PC-3 (cell line): ENCODE results near the gene KRT24.

ENCODE experiments used
- EZH2 ChIP-seq: fragments of 300-600 bp; sonication (generic); IDR thresholded peaks from one replicate; pipeline ENCODE4 v1.6.1; 2017; ENCODE audit warnings: antibody characterized with exemption, mild to moderate bottlenecking, low read length; ENCODE audit not compliant: unreplicated experiment
- TF ChIP-seq, protein P1 (sequence below): fragments of 300-600 bp; sonication (generic); conservative IDR thresholded peaks from 2 replicates; pipeline ENCODE4 v1.5.1; 2017; ENCODE audit warnings: antibody characterized with exemption, low read depth, mild to moderate bottlenecking, low read length

DNA sequence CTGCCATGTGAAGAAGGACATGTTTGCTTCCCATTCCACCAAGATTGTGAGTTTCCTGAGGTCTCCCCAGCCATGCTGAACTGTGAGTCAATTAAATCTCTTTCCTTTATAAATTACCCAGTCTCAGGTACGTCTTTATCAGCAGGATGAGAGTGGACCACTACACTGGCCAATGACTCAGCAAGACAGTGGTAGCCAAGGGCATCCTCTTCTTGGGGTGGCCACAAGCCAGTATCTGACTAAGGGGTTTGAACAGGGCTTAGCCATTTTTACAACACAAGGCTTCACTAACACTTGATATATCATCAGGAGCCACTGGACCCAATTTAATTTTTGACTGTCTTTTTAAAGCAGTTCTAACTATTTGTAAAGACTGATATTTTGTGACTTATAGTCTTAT, 21.1 kb upstream of the KRT24 start:
- TF ChIP-seq, protein P1, sequence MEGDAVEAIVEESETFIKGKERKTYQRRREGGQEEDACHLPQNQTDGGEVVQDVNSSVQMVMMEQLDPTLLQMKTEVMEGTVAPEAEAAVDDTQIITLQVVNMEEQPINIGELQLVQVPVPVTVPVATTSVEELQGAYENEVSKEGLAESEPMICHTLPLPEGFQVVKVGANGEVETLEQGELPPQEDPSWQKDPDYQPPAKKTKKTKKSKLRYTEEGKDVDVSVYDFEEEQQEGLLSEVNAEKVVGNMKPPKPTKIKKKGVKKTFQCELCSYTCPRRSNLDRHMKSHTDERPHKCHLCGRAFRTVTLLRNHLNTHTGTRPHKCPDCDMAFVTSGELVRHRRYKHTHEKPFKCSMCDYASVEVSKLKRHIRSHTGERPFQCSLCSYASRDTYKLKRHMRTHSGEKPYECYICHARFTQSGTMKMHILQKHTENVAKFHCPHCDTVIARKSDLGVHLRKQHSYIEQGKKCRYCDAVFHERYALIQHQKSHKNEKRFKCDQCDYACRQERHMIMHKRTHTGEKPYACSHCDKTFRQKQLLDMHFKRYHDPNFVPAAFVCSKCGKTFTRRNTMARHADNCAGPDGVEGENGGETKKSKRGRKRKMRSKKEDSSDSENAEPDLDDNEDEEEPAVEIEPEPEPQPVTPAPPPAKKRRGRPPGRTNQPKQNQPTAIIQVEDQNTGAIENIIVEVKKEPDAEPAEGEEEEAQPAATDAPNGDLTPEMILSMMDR, result no peak
- no peak for TF ChIP-seq EZH2
